ENCODE measurements around the gene ATP11A.
"Not testable (repeated sequence)": the region's sequence is repeated elsewhere in the genome, so short reads cannot be mapped to it uniquely, and the experiment has no call there.

Gene ATP11A

DNA sequence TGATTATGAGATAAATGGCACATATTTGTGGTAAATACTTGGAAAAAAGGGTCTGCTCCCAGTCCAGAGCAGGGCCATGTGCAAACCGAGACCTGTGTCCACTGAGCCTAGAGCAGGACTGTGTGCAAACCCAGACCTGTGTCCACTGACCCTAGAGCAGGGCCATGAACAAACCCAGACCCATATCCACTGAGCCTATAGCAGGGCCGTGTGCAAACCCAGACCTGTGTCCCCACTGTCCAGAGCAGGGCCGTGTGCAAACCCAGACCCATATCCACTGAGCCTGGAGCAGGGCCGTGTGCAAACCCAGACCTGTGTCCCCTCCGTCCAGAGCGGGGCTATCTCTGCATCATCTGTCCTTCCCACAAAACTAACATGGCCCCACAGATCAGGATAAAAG, 136.0 kb downstream of the ATP11A start:
- no peak for DNase-seq

DNA sequence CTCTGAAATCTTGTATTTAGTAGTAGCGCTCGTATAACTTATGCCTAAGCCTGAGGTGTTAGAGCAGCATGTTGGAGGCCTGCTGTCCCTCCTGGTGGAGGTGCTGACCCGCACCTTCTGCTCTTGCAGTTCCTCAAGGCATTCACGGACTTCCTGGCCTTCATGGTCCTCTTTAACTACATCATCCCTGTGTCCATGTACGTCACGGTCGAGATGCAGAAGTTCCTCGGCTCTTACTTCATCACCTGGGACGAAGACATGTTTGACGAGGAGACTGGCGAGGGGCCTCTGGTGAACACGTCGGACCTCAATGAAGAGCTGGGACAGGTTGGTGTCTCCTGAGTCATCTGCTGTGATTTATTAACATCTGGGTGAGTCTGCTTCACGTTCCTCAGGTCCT, 136.7 kb downstream of the ATP11A start:
- DNase-seq: no peak

DNA sequence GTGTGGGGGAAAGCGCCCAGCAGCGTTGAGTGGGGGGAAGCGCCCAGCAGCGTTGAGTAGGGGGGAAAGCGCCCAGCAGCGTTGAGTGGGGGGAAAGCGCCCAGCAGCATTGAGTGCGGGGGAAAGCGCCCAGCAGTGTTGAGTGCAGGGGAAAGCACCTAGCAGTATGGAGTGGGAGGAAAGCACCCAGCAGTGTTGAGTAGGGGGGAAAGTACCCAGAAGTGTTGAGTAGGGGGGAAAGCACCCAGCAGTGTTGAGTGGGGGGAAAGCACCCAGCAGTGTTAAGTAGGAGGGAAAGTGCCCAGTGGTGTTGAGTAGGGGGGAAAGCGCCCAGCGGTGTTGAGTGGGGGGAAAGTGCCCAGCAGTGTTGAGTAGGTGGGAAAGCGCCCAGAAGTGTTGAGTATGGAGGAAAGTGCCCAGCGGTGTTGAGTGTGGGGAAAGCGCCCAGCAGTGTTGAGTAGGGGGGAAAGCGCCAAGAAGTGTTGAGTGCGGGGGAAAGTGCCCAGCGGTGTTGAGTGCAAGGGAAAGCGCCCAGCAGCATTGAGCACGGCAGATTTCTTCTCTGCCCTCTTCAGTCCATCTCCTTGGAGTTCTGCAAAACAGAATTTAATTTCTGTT, 138.4 kb downstream of the ATP11A start:
- no peak for DNase-seq

DNA sequence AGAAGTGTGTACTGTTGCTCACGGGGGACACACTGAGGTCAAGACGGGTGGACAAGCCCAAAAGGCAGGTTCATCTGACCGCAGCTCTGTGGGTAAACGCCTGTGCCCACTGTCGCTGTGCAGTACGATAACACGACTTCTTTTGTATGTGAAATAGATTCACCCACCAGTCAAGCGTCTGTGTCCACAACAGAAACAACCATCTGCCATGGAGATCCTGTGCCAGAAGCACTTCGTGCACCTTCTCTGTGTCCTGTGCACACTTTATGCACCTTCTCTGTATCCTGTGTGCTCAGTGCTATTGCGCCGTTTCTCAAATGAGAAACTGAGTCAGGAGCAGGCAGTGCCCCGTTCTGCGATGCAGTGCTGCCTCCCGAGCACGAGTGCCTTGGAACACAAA, 138.9 kb downstream of the ATP11A start:
- DNase-seq: no peak

DNA sequence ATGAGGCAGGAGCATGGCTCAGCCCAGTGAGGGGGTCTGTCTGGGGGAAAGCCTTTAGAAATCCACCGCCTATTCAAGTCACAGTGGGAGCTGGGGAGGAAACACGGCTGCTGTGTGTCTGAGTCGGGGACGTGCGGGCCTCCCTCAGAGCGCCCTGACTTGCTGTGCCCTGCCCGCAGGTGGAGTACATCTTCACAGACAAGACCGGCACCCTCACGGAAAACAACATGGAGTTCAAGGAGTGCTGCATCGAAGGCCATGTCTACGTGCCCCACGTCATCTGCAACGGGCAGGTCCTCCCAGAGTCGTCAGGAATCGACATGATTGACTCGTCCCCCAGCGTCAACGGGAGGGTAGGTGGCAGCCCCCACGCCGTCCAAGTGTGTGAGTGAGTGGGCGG, 141.4 kb downstream of the ATP11A start:
- DNase-seq: no peak

DNA sequence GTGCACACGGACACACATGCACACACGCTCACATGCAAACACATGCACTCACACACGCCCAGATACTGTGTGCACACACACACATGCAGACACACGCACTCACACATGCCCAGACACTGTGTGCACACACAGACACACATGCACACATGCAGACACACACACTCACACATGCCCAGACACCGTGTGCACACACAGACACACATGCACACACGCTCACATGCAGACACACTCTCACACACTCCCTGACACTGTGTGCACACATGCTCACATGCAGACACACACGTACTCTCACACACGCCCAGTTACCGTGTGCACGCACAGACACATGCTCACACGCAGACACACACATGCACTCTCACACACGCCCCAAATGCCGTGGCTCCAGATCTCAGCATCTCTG, 142.0 kb downstream of the ATP11A start:
- no peak for DNase-seq

DNA sequence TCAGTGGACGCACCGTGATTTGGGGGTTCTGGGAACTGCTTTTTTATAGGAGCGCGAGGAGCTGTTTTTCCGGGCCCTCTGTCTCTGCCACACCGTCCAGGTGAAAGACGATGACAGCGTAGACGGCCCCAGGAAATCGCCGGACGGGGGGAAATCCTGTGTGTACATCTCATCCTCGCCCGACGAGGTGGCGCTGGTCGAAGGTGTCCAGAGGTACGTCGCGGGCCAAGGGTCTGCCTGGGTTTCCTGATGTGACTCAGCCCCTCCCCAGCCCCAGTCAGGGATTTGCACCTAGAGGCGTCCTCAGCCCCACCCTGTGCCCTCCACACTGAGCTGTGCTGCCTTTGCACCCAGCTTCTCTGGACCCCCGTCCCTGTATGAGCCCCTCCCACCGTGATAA, 143.0 kb downstream of the ATP11A start:
- DNase-seq: no peak

DNA sequence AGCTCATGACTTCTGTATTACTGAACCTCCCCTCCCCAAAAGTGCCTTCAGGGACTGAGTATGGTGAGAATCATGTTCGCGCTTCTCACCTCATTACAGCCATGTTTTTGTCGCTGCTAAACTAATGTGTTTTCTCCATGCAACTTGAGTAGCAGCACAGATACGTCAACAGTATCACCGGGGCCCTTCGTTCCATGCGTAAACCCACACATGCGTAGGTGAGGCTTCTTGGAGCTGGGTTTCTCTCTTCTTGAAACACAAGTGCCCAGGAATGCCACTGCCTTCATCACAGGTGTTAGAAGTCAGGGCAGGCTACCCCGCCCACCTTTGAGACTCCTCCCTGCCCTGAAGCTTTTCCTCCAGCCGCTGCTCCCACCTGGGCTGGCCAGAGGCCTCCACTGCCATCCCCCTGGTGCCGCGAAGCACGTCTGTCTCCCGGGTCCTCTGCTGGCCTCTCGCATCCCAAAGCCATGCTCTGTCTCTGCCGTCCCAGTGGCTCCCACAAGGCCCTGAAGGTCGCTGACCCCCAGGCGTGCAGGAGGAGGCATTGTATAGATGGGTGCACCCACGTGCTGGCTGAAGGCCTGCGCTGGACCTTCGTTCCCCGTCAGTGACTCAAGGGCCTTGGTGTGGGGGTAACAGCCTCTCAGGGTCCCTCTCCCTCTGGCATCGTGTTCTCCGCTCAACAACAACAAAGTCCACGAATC, 143.9 kb downstream of the ATP11A start:
- DNase-seq: no peak

DNA sequence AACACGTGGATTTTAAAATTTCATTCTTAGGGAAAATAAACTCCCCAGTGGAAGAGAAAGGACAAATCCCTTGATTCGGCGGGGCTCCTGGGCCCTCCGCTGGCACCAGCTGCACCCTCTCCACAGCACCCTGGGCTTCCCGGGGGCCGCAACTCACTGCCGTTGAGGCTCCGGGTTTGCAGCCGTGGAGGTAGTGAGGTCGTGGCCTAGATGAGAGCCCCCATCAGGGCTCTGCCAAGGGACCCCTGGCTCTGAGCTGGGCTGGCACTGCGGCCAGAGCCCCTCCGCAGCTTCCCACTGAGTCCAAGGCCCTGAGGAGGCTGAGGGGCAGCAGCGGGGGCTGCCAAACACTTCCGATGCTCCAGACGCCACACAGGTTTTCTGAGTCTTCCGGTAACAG, 145.5 kb downstream of the ATP11A start:
- no peak for DNase-seq

DNA sequence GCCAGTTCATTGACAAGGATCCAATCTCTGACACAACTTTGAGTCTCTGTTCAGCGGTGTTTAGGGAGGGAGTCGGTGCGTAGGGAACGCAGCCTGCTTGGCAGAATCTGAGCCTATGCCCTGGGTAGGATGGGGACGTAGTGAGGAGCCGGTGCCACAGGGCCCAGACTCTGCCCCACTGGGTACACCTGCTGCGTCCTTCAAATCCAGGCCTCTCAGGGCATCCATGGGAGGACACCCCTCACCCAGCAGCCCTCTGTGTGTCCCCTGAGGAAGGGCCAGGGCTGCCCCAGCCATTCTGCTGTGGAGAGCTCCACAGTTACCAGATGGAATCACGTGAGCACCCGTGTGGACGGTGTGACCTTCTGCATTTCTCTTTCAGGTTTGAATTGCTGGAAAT, 146.0 kb downstream of the ATP11A start:
- no peak for DNase-seq

DNA sequence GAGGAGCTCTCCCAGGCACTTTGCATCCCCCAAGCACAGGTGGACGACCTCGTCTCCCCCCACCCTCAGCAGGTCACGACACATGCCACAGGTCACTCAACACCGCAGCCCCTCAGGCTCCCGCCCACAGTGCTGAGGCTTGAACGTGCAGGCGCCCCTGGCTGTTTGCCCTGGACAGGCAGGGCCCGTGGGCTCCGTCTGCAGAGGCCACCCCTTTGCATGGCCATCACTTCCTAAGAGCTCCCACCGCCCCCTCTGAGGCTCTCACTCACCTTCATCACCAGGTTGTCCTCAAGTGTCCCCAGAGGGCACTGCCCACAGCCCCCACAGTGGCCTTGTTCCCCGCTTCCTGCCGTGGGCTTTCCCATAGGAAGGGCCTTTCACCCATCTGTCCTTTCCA, 147.1 kb downstream of the ATP11A start:
- DNase-seq: no peak

DNA sequence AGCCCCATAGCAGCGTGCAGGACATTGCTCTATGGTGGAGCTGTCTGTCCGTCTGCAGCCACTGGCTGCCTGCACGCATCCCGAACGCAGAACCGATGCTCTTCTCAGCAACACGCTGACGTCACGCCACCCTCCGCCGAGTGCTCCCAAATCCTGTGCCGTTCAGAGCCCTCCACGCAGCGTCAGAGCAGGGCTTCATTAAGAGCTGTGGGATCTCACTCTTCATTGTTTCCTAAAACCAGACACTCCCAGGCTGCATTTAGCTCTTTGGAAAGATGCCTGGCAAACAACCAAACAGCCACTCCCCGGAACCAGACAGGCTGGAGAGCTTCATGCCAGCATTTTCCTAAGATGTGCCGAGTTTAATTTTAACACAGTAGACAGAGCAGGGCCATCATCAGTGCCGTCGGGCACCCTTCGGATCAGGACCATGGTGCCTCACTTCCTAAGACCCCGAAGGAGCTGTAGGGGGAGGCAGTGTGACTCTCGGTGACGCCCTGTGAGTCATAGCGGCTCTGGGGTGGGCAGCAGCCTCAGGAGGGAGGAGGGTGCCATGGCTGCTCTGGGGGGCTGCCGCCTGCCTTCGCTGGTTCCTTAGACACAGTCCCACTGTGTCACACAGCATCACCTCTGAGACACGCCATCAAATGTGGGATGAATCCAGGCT, 147.7 kb downstream of the ATP11A start:
- DNase-seq: no peak

DNA sequence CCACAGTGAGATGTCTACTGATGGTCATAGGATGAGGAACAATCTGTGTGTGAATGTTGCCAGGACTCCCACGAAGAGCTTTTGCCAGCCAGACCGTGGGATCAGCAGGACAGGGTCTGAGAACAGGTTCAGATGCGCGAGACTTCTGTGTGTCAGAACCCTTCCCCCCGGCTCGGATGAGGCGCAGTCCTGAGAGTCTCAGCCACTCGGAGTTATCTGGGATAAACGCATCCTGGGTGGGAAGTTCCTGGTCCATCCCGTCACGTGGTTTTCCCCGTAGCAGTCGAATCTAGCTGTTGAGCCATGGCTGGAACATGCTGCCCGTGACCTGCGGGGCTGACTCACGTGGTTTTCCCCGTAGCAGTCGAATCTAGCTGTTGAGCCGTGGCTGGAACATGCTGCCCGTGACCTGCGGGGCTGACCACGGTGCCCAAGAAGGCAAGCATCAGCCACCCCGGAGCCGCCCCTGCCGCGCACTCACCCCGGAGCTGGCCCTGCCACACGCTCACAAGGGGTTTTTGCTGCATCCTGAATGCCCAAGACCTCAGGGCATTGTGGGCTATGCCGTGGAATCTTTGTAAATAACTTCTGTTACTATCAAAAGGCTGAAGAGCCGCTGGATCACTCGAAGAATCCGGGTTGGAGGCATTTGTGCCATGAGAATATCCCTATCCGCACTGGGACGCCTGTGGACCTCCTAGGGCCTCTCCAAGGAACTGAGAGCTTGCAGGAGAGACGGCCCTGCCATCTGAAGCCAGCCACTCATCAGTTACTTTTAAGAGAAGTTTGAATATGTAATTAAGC, 148.4 kb downstream of the ATP11A start:
- no peak for DNase-seq

DNA sequence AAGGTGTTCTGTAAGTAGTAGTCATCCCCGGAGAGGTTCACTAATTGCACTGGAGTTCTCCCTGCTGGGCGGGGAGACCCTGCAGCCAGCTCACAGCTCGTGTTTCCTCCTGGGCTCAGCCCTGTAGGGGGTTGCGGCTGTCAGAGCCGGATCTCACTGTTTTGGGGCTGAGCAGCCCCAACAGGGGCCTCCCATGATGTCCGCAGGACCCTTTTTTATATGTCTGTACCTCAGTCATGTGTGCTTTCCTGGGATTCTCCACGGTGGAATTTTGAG, 148.9 kb downstream of the ATP11A start:
- no peak for DNase-seq

DNA sequence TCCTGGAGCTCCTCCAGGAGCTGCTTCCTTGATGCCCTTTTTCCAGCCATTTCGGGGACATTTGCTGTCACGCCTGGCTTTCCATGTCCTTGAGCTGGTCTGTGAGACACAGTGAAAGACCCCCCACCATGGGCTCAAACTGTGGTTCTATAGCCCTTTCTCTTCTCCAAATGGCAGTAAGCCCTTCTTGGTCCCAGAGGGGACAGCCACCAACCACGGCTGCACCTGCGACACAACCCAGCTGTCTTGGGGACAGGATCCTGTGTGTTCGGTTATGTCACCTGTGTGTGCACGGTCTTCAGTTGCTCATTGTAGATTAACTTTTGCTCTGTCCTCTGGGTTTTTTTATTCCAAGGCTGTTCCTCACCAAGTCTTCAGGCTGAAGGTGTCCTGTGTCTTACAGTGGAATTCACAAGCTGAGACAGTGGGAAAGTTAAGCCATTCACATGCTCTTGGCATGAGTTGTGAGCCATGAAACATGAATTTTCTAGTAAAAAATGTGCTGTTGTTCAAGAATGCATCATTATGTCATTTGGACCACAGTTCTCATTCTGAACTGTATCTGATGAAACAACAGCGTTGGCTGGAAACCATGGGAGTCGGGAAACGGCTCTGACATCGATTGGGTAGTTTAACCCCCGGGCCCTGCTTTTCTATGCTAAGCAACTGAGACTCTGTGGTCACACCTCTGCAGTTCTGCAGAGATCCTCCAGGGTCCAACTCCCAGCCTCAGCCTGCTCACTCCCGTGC, 149.7 kb downstream of the ATP11A start:
- DNase-seq: no peak

DNA sequence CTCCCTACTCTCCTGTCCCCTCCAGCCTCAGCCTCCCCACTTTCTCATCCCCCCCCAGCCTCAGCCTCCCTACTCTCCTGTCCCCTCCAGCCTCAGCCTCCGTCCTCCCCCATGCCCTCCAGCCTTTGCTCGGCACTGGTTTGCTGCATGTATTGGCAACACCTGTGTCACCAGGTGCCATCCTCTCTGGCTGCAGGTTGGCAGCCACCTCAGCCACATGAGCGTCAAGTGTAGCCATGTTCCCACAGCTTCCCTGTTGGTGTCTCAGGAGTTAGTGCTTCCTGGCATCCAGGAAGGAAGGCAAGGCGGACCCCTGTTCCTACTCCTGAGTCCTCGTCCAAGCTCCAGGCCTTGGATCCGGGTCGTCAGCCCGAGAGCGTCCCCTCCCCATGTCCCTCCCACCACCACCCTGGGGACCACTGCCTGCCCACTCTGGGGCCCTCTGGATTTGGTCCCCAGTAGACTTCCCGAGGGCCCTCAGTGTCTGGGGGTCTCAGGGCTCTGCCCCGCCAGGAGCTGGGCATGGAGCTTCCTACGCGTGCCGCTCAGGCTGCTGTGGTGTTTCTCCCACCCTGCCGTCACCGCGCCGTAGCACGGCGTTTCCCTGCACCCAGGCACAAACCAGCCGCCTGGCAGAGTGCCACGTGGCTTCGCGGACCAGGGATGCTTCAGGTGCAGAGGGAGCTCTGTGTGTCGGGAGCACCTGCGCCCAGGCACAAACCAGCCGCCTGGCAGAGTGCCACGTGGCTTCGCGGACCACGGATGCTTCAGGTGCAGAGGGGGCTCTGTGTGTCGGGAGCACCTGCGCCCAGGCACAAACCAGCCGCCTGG, 150.8 kb downstream of the ATP11A start:
- no peak for DNase-seq

DNA sequence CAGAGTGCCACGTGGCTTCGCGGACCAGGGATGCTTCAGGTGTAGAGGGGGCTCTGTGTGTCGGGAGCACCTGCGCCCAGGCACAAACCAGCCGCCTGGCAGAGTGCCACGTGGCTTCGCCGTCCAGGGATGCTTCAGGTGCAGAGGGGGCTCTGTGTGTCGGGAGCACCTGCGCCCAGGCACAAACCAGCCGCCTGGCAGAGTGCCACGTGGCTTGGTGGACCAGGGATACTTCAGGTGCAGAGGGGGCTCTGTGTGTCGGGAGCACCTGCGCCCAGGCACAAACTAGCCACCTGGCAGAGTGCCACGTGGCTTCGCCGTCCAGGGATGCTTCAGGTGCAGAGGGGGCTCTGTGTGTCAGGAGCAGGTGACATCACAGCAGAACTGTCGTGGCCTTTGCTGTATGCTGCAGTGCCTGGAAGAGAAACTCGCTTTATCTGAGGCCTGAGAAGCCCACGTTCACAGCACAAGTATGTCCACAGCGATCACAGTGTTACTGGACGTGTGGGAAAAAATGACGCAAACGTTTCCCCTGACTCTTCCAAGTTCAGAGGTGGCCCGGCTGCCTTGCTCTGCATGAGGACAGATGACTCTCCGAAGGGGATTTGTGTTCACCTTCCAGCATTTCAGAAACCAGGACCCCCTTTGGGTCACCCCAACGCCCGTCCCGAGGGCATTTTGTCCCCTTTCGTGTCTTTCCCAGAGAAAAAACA, 151.6 kb downstream of the ATP11A start:
- DNase-seq: not testable (repeated sequence)

DNA sequence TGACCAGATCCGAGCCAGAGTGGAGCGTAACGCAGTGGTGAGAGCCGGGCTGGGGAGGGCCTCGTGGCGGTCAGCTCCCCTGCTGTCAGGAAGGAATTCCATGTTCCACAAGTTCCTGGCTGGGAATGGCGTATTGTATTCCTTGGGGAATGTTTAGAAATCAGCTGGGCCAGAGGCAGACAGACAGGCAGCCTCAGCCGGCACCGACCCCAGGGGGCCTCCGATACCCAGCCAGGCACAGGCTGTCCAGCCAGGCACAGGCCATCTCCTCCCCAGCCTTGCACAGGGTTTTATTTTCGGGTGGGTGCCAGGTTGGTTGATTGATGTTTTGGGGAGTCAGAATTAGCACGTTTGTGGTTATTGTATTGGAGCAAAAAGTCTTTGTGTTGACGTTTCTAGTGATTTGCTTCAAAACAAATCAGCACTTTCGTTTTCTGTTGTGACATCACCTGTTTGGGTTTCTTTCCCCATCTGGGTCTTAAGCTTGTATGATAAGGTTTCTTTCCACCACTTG, 152.6 kb downstream of the ATP11A start:
- DNase-seq: no peak

DNA sequence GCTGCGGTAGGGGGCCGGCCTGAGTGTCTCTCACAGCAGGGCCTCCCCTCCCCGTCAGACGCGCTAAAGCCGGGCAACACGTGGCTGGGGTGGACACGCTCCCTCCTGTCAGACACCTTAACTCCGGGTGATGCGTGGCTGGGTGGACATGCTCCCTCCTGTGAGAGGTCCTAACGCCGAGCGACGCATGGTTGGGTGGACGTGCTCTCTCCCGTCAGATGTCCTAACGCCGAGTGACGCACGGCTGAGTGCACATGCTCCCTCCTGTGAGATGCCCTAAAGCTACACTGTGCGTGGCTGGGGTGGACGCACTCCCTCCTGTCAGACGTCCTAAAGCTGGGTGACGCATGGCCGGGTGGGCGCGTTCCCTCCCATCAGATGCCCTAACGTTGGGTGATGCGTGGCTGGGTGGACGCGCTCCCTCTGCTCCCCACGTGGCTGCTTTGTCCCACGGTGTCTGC, 153.1 kb downstream of the ATP11A start:
- DNase-seq: no peak

DNA sequence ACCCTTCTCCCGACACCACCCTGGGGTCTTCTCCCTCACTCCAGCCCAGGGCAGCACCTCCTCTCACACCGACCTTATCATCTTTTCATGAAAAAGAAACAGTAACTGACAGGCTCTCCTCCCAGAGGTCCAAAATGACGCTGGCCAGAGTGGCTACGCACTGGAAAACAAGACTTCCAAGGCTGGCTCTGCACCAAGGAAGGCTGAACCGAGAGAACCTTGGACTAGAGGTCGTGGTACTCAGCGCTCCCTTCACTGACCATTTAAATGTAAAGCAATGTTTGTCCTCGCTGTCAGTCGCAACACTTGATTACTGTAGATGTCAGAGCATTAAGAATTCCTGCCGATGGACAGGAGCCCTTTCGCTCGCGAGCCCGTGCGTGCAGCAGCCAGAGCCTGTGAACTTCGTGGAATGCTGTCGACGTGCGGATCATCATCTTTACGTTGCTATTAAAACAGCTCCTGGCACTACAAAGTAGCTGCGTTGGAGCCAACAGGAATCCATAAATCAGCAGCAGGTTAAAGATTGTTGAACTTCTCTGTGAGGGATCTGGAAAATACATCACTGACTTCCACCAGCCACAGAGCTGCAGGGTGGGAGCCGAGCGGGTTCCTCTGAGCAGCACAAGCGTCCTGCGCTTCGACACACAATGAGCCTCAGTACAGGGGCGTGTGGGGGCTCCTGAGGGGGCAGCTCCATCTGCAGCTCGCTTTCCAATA, 153.7 kb downstream of the ATP11A start:
- DNase-seq: no peak

DNA sequence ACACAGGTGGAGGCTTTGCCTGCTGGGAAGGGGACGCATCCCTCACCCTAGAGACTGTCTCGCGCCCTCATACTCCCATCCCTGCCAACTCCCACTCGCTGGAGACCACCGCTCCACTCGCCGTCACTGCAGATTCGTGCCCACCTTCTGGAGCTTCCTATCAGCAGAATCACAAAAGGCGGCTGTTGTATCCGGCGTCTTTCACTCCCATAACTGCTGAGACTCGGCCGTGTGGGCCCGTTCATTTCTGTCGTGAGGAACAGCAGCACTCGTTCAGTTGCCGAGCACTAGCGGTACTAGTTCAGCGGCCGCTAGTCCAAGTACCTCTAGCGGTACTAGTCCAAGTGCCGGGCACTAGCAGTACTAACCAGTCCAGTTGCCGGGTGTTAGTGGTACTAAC, 154.6 kb downstream of the ATP11A start:
- DNase-seq: no peak
